Natural killer cell (primary cell): ENCODE results near the gene SPATA24. TPM values are rescaled to one million over a fixed set of nuclear protein-coding genes. Genes with fewer than 3 reads are reported as not detected.

Experiments
- ATAC-seq, 3 donors: fragments of 150-1000 bp in 2 of 3; fragments of 200-7000 bp in 1 of 3; cut with Tn5 transposase; 1 replicate in 1 of 3; 2 replicates in 2 of 3; pipeline ENCODE4 v1.10.0; 2021; ENCODE audit warnings: mild to moderate bottlenecking in 2 of 3, moderate library complexity in 2 of 3
- DNase-seq, 2 donors: peaks; one replicate each; pipeline versions ENCODE4 v3.0.0 to v3.0.0-alpha.2; 2013 to 2021; ENCODE audit warnings: mixed read lengths in 1 of 2
- H3K27ac ChIP-seq: one replicate; pipeline ENCODE4 v1.5.1; 2013; ENCODE audit warnings: mild to moderate bottlenecking, low read length
- H3K27me3 ChIP-seq: one replicate; pipeline ENCODE4 v1.6.1; 2013; ENCODE audit warnings: low read length; ENCODE audit not compliant: control insufficient read depth, insufficient read depth
- H3K36me3 ChIP-seq: one replicate; pipeline ENCODE4 v1.6.1; 2013; ENCODE audit warnings: low read length; ENCODE audit not compliant: control insufficient read depth, insufficient read depth
- H3K4me1 ChIP-seq: one replicate; pipeline ENCODE4 v1.6.1; 2013; ENCODE audit warnings: low read length; ENCODE audit not compliant: control insufficient read depth, insufficient read depth
- H3K4me3 ChIP-seq: one replicate; pipeline ENCODE4 v1.5.1; 2013; ENCODE audit warnings: low read length
- H3K9me3 ChIP-seq: one replicate; pipeline ENCODE4 v1.6.1; 2013; ENCODE audit warnings: low read length; ENCODE audit not compliant: control insufficient read depth, insufficient read depth
- H3K27ac Mint-ChIP-seq, 2 donors: one replicate each; pipeline ENCODE4 v1.8.0; 2022; ENCODE audit warnings: mild to moderate bottlenecking in 2 of 2, mixed read lengths in 2 of 2, moderate library complexity in 1 of 2
- H3K27me3 Mint-ChIP-seq, 2 donors: one replicate each; pipeline ENCODE4 v1.8.0; 2022; ENCODE audit warnings: low read depth in 2 of 2, mixed read lengths in 2 of 2
- H3K36me3 Mint-ChIP-seq: one replicate; pipeline ENCODE4 v1.8.0; 2022; ENCODE audit warnings: mixed read lengths
- H3K4me1 Mint-ChIP-seq, 2 donors: one replicate each; pipeline ENCODE4 v1.8.0; 2022; ENCODE audit warnings: mixed read lengths in 2 of 2
- H3K4me3 Mint-ChIP-seq: one replicate; pipeline ENCODE4 v1.8.0; 2022; ENCODE audit warnings: mild to moderate bottlenecking, moderate library complexity, mixed read lengths
- H3K9me3 Mint-ChIP-seq, 2 donors: one replicate each; pipeline ENCODE4 v1.8.0; 2022; ENCODE audit warnings: mixed read lengths in 2 of 2
- CTCF ChIP-seq: fragments of 200-600 bp; IDR thresholded peaks from one replicate; pipeline ENCODE4 v1.8.0; 2022; ENCODE audit warnings: antibody characterized with exemption
- WGBS: methylation state at CpG from one replicate; pipeline ENCODE4 v1.1.7; 2013; ENCODE audit warnings: missing lambda C conversion rate; ENCODE audit not compliant: insufficient coverage; 5-methylcytosine and 5-hydroxymethylcytosine counted together
- intact Hi-C: fragments of 100-400 bp; cut with micrococcal nuclease; formaldehyde crosslinking; loops from one replicate; pipeline ENCODE4 v1.14.2; 2022
- total RNA-seq, 4 donors: library from RNA; stranded (reverse); fragments of 120-200 nt in 1 of 4; gene quantifications; one replicate each; pipeline versions ENCODE4 v1.2.3 to v1.2.4, GENCODE V29; 2013 to 2022

Gene SPATA24
- total RNA-seq, 3 donors from 2014 or later (not counting 1 experiment from before 2014, with no cell fraction given): 1.6 to 2.9 (median 2.7) TPM

GRCh38 chr5:139431706-139432105, 27.8 kb upstream of the SPATA24 start:
- no peak for DNase-seq
- no CpG with 5 or more reads among the region's 1 CpG for WGBS
- Histone ChIP-seq H3K36me3 (no peaks in the 10 kb centered on the region), H3K27me3 (no peaks in the 10 kb centered on the region), H3K9me3 (no peaks in the 10 kb centered on the region), H3K4me3 (no peak overlapping the region), H3K27ac (no peak overlapping the region), H3K4me1 (no peaks in the 10 kb centered on the region)
- TF ChIP-seq CTCF: no peak
- Mint-ChIP-seq H3K36me3 (no peaks in the 10 kb centered on the region), H3K9me3 (no peaks in the 10 kb centered on the region), H3K4me1 (no peaks in the 10 kb centered on the region), H3K27me3 (no peaks in the 10 kb centered on the region), H3K27ac (no peak overlapping the region), H3K4me3 (no peak overlapping the region)
- intact Hi-C loops: no loop called here
- ATAC-seq: no peak

- Mint-ChIP-seq H3K36me3 (peaks cover 2% of the 10 kb centered on the region), H3K9me3 (no peaks in the 10 kb centered on the region), H3K27ac (no peak overlapping the region), H3K4me3 (no peak overlapping the region), H3K4me1 (no peaks in the 10 kb centered on the region), H3K27me3 (no peaks in the 10 kb centered on the region)
- intact Hi-C loops: no loop called here
- Histone ChIP-seq H3K4me1 (no peaks in the 10 kb centered on the region), H3K36me3 (no peaks in the 10 kb centered on the region), H3K9me3 (no peaks in the 10 kb centered on the region), H3K27ac (no peak overlapping the region), H3K27me3 (no peaks in the 10 kb centered on the region), H3K4me3 (no peak overlapping the region)
- DNase-seq: no peak
- WGBS: no CpG with 5 or more reads among the region's 2 CpGs
- ATAC-seq: no peak
- TF ChIP-seq CTCF: no peak
Measured at GRCh38 chr5:139430015-139430414, 26.1 kb upstream of the SPATA24 start.

- no peak overlapping the region for H3K4me3 ChIP-seq
- no peak overlapping the region for H3K27ac ChIP-seq
- H3K4me1 Mint-ChIP-seq: peaks cover 6 to 7% of the 10 kb centered on the region in 2 donors
- no peaks in the 10 kb centered on the region for H3K4me1 ChIP-seq
- no peaks in the 10 kb centered on the region for H3K27me3 ChIP-seq
- peaks cover 7% of the 10 kb centered on the region for H3K36me3 Mint-ChIP-seq
- intact Hi-C loops: no loop called here
- H3K9me3 Mint-ChIP-seq: no peaks in the 10 kb centered on the region
- no peaks in the 10 kb centered on the region for H3K9me3 ChIP-seq
- no peaks in the 10 kb centered on the region for H3K36me3 ChIP-seq
- no peak overlapping the region for H3K4me3 Mint-ChIP-seq
- no peak for ATAC-seq
- no peak for TF ChIP-seq CTCF
- H3K27me3 Mint-ChIP-seq: no peaks in the 10 kb centered on the region
- WGBS: 86% methylated on average over 8 of the region's 8 CpGs
- DNase-seq: no peak
- no peak overlapping the region for H3K27ac Mint-ChIP-seq
Measured at GRCh38 chr5:139426203-139426885, 22.5 kb upstream of the SPATA24 start.

- Histone ChIP-seq H3K36me3 (no peaks in the 10 kb centered on the region), H3K4me3 (no peak overlapping the region), H3K4me1 (no peaks in the 10 kb centered on the region), H3K27me3 (no peaks in the 10 kb centered on the region), H3K27ac (no peak overlapping the region), H3K9me3 (no peaks in the 10 kb centered on the region)
- TF ChIP-seq CTCF: no peak
- H3K9me3 Mint-ChIP-seq: no peaks in the 10 kb centered on the region
- H3K4me1 Mint-ChIP-seq: peaks cover 6 to 7% of the 10 kb centered on the region in 2 donors
- intact Hi-C loops: no loop called here
- H3K27me3 Mint-ChIP-seq: no peaks in the 10 kb centered on the region
- no peak overlapping the region for H3K27ac Mint-ChIP-seq
- H3K4me3 Mint-ChIP-seq: no peak overlapping the region
- DNase-seq (no peak), ATAC-seq (no peak)
- peaks cover 7% of the 10 kb centered on the region for H3K36me3 Mint-ChIP-seq
- WGBS: 100% methylated on average over 5 of the region's 5 CpGs
Measured at GRCh38 chr5:139425497-139425896, 21.6 kb upstream of the SPATA24 start.
